Liver (tissue), 9 donors: ENCODE measurements around the gene NACA. TPM values are rescaled to one million over a fixed set of nuclear protein-coding genes. Genes with fewer than 3 reads are reported as not detected.

Experiments used
- DNase-seq: peaks from one replicate; pipeline ENCODE4 v3.0.0-alpha.2; 2017; ENCODE audit warnings: low spot score
- H3K27ac ChIP-seq, 2 donors: one replicate each; pipeline ENCODE4 v1.7.0; 2013; ENCODE audit warnings: inconsistent platforms in 2 of 2, low read length in 2 of 2, control low read depth in 1 of 2, low read depth in 1 of 2, mild to moderate bottlenecking in 1 of 2
- H3K27me3 ChIP-seq, 4 donors: one replicate each; pipeline versions ENCODE4 v1.6.1 to v1.7.0; 2013; ENCODE audit warnings: low read length in 3 of 4, inconsistent platforms in 1 of 4, mild to moderate bottlenecking in 1 of 4, moderate library complexity in 1 of 4; ENCODE audit not compliant: control insufficient read depth in 4 of 4, insufficient read depth in 4 of 4
- H3K36me3 ChIP-seq, 4 donors: one replicate each; pipeline versions ENCODE4 v1.6.1 to v1.7.0; 2013; ENCODE audit warnings: low read length in 3 of 4, mild to moderate bottlenecking in 3 of 4, low read depth in 1 of 4, moderate library complexity in 1 of 4; ENCODE audit not compliant: control insufficient read depth in 4 of 4, insufficient read depth in 3 of 4
- H3K4me1 ChIP-seq, 4 donors: one replicate each; pipeline versions ENCODE4 v1.6.1 to v1.7.0; 2013; ENCODE audit warnings: low read length in 3 of 4, mild to moderate bottlenecking in 3 of 4, moderate library complexity in 1 of 4; ENCODE audit not compliant: control insufficient read depth in 4 of 4, insufficient read depth in 4 of 4
- H3K4me3 ChIP-seq, 3 donors: one replicate each; pipeline versions ENCODE4 v1.6.1 to v1.7.0; 2013; ENCODE audit warnings: low read length in 3 of 3, control low read depth in 1 of 3, low read depth in 1 of 3, mild to moderate bottlenecking in 1 of 3
- H3K9ac ChIP-seq, 2 donors: one replicate each; pipeline ENCODE4 v1.7.0; 2013; ENCODE audit warnings: low read length in 2 of 2, mild to moderate bottlenecking in 2 of 2, moderate library complexity in 2 of 2, control low read depth in 1 of 2, low read depth in 1 of 2
- H3K9me3 ChIP-seq, 4 donors: one replicate each; pipeline versions ENCODE4 v1.6.1 to v1.7.0; 2013; ENCODE audit warnings: low read length in 3 of 4; ENCODE audit not compliant: control insufficient read depth in 4 of 4
- ATF3 ChIP-seq: IDR thresholded peaks from 2 replicates; pipeline ENCODE4 v1.6.1; 2016; ENCODE audit warnings: antibody characterized with exemption
- EGR1 ChIP-seq, 2 donors: IDR thresholded peaks; 2 replicates each; pipeline ENCODE4 v1.6.1; 2016 to 2018; ENCODE audit warnings: antibody characterized with exemption in 2 of 2, low read depth in 2 of 2
- FOXA1 ChIP-seq: IDR thresholded peaks from 2 replicates; pipeline ENCODE4 v1.6.1; 2016; ENCODE audit warnings: antibody characterized with exemption
- GABPA ChIP-seq, 2 donors: IDR thresholded peaks in 1 of 2; conservative IDR thresholded peaks in 1 of 2; 2 replicates each; pipeline ENCODE4 v1.6.1; 2016; ENCODE audit warnings: antibody characterized with exemption in 2 of 2, mild to moderate bottlenecking in 1 of 2, moderate library complexity in 1 of 2
- HNF4A ChIP-seq, 2 donors: conservative IDR thresholded peaks; 2 replicates each; pipeline ENCODE4 v1.6.1; 2016; ENCODE audit warnings: antibody characterized with exemption in 2 of 2, mild to moderate bottlenecking in 2 of 2
- HNF4G ChIP-seq: IDR thresholded peaks from 2 replicates; pipeline ENCODE4 v1.6.1; 2016; ENCODE audit warnings: antibody characterized with exemption
- JUND ChIP-seq, 2 donors: IDR thresholded peaks; 2 replicates each; pipeline ENCODE4 v1.6.1; 2016; ENCODE audit warnings: antibody characterized with exemption in 2 of 2
- RAD21 ChIP-seq, 2 donors: IDR thresholded peaks; 2 replicates each; pipeline ENCODE4 v1.6.1; 2016; ENCODE audit warnings: antibody characterized with exemption in 2 of 2, mild to moderate bottlenecking in 2 of 2
- RXRA ChIP-seq, 2 donors: IDR thresholded peaks; 2 replicates each; pipeline ENCODE4 v1.6.1; 2017 to 2018; ENCODE audit warnings: antibody characterized with exemption in 2 of 2, mild to moderate bottlenecking in 1 of 2
- SP1 ChIP-seq: IDR thresholded peaks from 2 replicates; pipeline ENCODE4 v1.6.1; 2018; ENCODE audit warnings: antibody characterized with exemption, mild to moderate bottlenecking
- TAF1 ChIP-seq: conservative IDR thresholded peaks from 2 replicates; pipeline ENCODE4 v1.6.1; 2016; ENCODE audit warnings: antibody characterized with exemption, mild to moderate bottlenecking
- WGBS: extraction: QIAGEN DNeasy Blood & Tissue Kit; methylation state at CpG from one replicate; pipeline ENCODE4 v1.1.7; 2013; 5-methylcytosine and 5-hydroxymethylcytosine counted together
- polyA plus RNA-seq, 2 donors: library from polyadenylated mRNA; stranded (reverse) in 1 of 2; unstranded in 1 of 2; fragments of 200-250 nt in 1 of 2; fragments of >200 nt in 1 of 2; fragmentation: Nextera tagmentation in 1 of 2; extraction: Ambion mirVana in 1 of 2; gene quantifications; one replicate each; pipeline versions ENCODE4 v1.2.1 to v1.2.3, GENCODE V29; 2013 to 2015
- total RNA-seq, 2 donors: library from RNA; depleted of rRNA; stranded (reverse); fragments of >200 nt; gene quantifications; one replicate each; pipeline ENCODE4 v1.2.3, GENCODE V29; 2014
- TF ChIP-seq, protein P1 (sequence below): IDR thresholded peaks from 2 replicates; pipeline ENCODE4 v1.6.1; 2016; ENCODE audit warnings: antibody characterized with exemption, mild to moderate bottlenecking
- donor health status: healthy.
- donor health status: healthy.
- donor health status: healthy.
- donor health status: healthy.
- donor health status: healthy.

The NACA gene
- total and polyA plus RNA-seq, 4 donors: 365 to 695 (median 456) TPM

DNA sequence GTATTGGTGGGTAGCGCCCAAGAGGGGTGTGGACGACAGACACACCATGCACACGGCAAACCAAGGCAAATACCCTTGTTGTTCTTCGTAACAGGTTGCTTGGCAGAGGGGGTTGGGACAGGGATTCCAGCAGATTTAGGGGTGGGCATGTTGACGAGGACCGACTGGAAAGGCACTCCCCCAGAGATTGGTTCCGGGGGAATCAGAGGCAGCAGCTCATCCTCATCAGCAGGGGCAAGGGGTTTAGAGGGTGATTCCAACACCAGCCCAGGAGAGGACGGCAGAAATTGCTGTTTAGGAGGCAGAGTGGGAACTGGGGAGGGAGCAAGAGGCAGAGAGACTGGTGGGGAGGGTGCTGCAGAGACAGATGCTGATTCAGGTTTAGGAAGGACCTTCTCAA lies 9.3 kb downstream of the NACA start:
- Histone ChIP-seq H3K9ac (no peak overlapping the region), H3K27ac (no peak overlapping the region), H3K4me1 (peaks cover 0 to 14% (median 4%) of the 10 kb centered on the region in 4 donors), H3K27me3 (no peaks in the 10 kb centered on the region), H3K36me3 (peaks cover 23 to 53% (median 38%) of the 10 kb centered on the region in 4 donors), H3K4me3 (no peak overlapping the region), H3K9me3 (no peaks in the 10 kb centered on the region)
- 88% methylated on average over 8 of the region's 8 CpGs for WGBS
- DNase-seq: no peak
- TF ChIP-seq EGR1 (IDR thresholded peaks at IDR 0.05; ENCODE audit: low read depth in 2 of 2) (no peak), RXRA (IDR thresholded peaks at IDR 0.05) (no peak), HNF4A (conservative IDR thresholded peaks at IDR 0.05) (no peak), JUND (IDR thresholded peaks at IDR 0.05) (no peak), RAD21 (IDR thresholded peaks at IDR 0.05) (no peak), ATF3 (no peak), GABPA (IDR thresholded peaks at IDR 0.05 in 1 of 2, conservative IDR thresholded peaks at IDR 0.05 in 1 of 2) (no peak), FOXA1 (no peak)
- TF ChIP-seq, protein P1, sequence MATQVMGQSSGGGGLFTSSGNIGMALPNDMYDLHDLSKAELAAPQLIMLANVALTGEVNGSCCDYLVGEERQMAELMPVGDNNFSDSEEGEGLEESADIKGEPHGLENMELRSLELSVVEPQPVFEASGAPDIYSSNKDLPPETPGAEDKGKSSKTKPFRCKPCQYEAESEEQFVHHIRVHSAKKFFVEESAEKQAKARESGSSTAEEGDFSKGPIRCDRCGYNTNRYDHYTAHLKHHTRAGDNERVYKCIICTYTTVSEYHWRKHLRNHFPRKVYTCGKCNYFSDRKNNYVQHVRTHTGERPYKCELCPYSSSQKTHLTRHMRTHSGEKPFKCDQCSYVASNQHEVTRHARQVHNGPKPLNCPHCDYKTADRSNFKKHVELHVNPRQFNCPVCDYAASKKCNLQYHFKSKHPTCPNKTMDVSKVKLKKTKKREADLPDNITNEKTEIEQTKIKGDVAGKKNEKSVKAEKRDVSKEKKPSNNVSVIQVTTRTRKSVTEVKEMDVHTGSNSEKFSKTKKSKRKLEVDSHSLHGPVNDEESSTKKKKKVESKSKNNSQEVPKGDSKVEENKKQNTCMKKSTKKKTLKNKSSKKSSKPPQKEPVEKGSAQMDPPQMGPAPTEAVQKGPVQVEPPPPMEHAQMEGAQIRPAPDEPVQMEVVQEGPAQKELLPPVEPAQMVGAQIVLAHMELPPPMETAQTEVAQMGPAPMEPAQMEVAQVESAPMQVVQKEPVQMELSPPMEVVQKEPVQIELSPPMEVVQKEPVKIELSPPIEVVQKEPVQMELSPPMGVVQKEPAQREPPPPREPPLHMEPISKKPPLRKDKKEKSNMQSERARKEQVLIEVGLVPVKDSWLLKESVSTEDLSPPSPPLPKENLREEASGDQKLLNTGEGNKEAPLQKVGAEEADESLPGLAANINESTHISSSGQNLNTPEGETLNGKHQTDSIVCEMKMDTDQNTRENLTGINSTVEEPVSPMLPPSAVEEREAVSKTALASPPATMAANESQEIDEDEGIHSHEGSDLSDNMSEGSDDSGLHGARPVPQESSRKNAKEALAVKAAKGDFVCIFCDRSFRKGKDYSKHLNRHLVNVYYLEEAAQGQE: no peak

DNA sequence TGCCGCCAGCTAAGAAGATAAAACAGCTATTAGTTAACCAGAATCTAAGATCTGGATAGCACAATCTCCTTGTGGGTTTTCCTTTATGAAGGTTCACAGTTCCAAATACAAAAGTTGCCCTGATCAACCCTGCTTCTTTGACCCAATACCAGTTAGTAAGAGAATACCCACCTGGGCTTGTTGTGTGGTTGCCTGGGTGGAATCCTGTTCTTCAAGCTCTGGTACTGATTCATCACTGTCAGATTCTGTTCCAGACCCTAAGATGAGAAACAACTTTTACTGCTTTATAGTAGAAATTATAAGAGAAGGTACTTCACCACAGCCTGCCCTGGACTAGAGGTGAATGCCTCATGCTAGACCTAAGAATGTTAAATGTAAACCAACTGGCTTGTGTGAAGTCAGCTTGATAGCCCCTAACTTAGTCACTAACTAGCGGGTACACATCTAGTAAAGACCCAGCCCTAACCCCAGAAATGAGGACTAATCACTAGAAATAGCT lies 10.6 kb downstream of the NACA start:
- no peak overlapping the region for H3K4me3 ChIP-seq
- no peak for DNase-seq
- H3K4me1 ChIP-seq: peaks cover 0 to 9% (median 3%) of the 10 kb centered on the region in 4 donors
- peaks cover 19 to 51% (median 34%) of the 10 kb centered on the region in 4 donors for H3K36me3 ChIP-seq
- TF ChIP-seq SP1 (no peak), HNF4G (no peak), TAF1 (no peak), JUND (IDR thresholded peaks at IDR 0.05) (no peak)
- TF ChIP-seq, protein P1: no peak
- H3K27ac ChIP-seq: no peak overlapping the region
- H3K9ac ChIP-seq: no peak overlapping the region
- 98% methylated on average over 2 of the region's 2 CpGs for WGBS
- no peaks in the 10 kb centered on the region for H3K9me3 ChIP-seq
- no peaks in the 10 kb centered on the region for H3K27me3 ChIP-seq
